Measurements from ENCODE around the gene ERAP2. TPM values are rescaled to one million over a fixed set of nuclear protein-coding genes. Genes with fewer than 3 reads are reported as not detected.
"Not testable (repeated sequence)": the region's sequence is repeated elsewhere in the genome, so short reads cannot be mapped to it uniquely, and the experiment has no call there.

Gene ERAP2
- total RNA-seq, 1 donor from 2014 or later = not detected

GRCh38 chr5:96875791-96876291 lies 459 bp upstream of the ERAP2 start:
- Mint-ChIP-seq H3K27ac (no peak overlapping the region), H3K27me3 (peaks cover 3% of the 10 kb centered on the region), H3K36me3 (ENCODE audit: insufficient read depth) (no peaks in the 10 kb centered on the region), H3K4me1 (ENCODE audit: low read depth) (peaks cover 3% of the 10 kb centered on the region), H3K4me3 (ENCODE audit: low read depth) (no peak overlapping the region), H3K9me3 (ENCODE audit: low read depth) (no peaks in the 10 kb centered on the region)
- TF ChIP-seq, protein P1, sequence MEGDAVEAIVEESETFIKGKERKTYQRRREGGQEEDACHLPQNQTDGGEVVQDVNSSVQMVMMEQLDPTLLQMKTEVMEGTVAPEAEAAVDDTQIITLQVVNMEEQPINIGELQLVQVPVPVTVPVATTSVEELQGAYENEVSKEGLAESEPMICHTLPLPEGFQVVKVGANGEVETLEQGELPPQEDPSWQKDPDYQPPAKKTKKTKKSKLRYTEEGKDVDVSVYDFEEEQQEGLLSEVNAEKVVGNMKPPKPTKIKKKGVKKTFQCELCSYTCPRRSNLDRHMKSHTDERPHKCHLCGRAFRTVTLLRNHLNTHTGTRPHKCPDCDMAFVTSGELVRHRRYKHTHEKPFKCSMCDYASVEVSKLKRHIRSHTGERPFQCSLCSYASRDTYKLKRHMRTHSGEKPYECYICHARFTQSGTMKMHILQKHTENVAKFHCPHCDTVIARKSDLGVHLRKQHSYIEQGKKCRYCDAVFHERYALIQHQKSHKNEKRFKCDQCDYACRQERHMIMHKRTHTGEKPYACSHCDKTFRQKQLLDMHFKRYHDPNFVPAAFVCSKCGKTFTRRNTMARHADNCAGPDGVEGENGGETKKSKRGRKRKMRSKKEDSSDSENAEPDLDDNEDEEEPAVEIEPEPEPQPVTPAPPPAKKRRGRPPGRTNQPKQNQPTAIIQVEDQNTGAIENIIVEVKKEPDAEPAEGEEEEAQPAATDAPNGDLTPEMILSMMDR (IDR thresholded peaks at IDR 0.05; ENCODE audit: unreplicated experiment) = no peak
- DNase-seq (ENCODE audit: low spot score, unreplicated experiment) = no peak

DNA sequence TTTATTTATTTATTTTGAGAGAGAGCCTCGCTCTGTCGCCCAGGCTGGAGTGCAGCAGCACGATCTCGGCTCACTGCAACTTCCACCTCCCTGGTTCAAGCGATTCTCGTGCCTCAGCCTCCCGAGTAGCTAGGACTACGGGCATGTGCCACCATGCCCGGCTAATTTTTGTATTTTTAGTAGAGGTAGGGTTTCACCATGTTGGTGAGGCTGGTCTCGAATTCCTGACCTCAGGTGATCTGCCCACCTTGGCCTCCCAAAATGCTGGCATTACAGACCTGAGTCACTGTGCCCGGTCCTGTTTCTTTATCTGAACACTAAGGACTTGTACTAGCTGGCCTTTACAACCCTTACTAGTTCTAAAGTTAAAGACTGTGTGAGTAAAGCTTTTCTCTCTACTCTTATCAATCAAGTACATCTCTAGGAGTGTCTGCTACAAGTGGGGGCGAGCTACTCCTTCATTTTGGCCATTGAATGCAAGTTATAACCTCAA lies 723 bp downstream of the ERAP2 start:
- H3K27me3 Mint-ChIP-seq; H3K27ac Mint-ChIP-seq; H3K9me3 Mint-ChIP-seq (ENCODE audit: low read depth); DNase-seq (ENCODE audit: low spot score, unreplicated experiment); H3K36me3 Mint-ChIP-seq (ENCODE audit: insufficient read depth); H3K4me3 Mint-ChIP-seq (ENCODE audit: low read depth); H3K4me1 Mint-ChIP-seq (ENCODE audit: low read depth): not testable (repeated sequence)

DNA sequence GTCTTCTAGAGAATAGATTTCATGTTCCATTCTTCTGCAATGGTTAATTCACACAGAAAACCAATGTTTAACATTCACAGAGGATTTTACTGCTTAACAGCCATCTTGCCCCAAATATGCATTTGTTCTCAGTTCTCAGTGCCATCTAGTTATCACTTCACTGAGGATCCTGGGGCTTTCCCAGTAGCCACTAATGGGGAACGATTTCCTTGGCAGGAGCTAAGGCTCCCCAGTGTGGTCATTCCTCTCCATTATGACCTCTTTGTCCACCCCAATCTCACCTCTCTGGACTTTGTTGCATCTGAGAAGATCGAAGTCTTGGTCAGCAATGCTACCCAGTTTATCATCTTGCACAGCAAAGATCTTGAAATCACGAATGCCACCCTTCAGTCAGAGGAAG lies 3.4 kb downstream of the ERAP2 start:
- Mint-ChIP-seq H3K9me3 (ENCODE audit: low read depth) (no peaks in the 10 kb centered on the region), H3K36me3 (ENCODE audit: insufficient read depth) (no peaks in the 10 kb centered on the region), H3K27ac (no peak overlapping the region), H3K4me1 (ENCODE audit: low read depth) (no peaks in the 10 kb centered on the region), H3K27me3 (no peaks in the 10 kb centered on the region), H3K4me3 (ENCODE audit: low read depth) (no peak overlapping the region)
- TF ChIP-seq, protein P1 (IDR thresholded peaks at IDR 0.05; ENCODE audit: unreplicated experiment) = no peak
- no peak for DNase-seq (ENCODE audit: low spot score, unreplicated experiment)

GRCh38 chr5:96880444-96881164 lies 4.3 kb downstream of the ERAP2 start:
- Mint-ChIP-seq H3K27ac (no peak overlapping the region), H3K36me3 (ENCODE audit: insufficient read depth) (no peaks in the 10 kb centered on the region), H3K9me3 (ENCODE audit: low read depth) (no peaks in the 10 kb centered on the region), H3K4me3 (ENCODE audit: low read depth) (no peak overlapping the region), H3K4me1 (ENCODE audit: low read depth) (no peaks in the 10 kb centered on the region), H3K27me3 (no peaks in the 10 kb centered on the region)
- DNase-seq (ENCODE audit: low spot score, unreplicated experiment) = no peak
- TF ChIP-seq, protein P1 (IDR thresholded peaks at IDR 0.05; ENCODE audit: unreplicated experiment) = no peak

GRCh38 chr5:96881511-96882115 lies 5.3 kb downstream of the ERAP2 start:
- Mint-ChIP-seq H3K36me3 (ENCODE audit: insufficient read depth) (no peaks in the 10 kb centered on the region), H3K4me3 (ENCODE audit: low read depth) (no peak overlapping the region), H3K9me3 (ENCODE audit: low read depth) (no peaks in the 10 kb centered on the region), H3K27ac (no peak overlapping the region), H3K27me3 (no peaks in the 10 kb centered on the region), H3K4me1 (ENCODE audit: low read depth) (no peaks in the 10 kb centered on the region)
- TF ChIP-seq, protein P1 (IDR thresholded peaks at IDR 0.05; ENCODE audit: unreplicated experiment) = no peak
- DNase-seq (ENCODE audit: low spot score, unreplicated experiment) = no peak

Data from progenitor cell of endocrine pancreas (in vitro differentiated cells).